AG09309 (cell line): ENCODE measurements around the gene NCK1.
A peak's percentile ranks its signal among the peaks of the same experiment; 100 is the strongest.

Experiments used
- DNase-seq: peaks from one replicate; pipeline ENCODE4 v3.0.0-alpha.2; 2010; ENCODE audit warnings: low read depth
- H3K4me3 ChIP-seq: 2 replicates; pipeline ENCODE4 v1.5.1; 2011; ENCODE audit warnings: mild to moderate bottlenecking, low read depth, low read length, moderate library complexity; ENCODE audit not compliant: control insufficient read depth
- CTCF ChIP-seq: IDR thresholded peaks from 2 replicates; pipeline ENCODE4 v1.5.1; 2011; ENCODE audit warnings: mild to moderate bottlenecking, low read depth, low read length, inconsistent platforms; ENCODE audit not compliant: insufficient read depth, control insufficient read depth; ENCODE audit errors: missing control alignments

The NCK1 gene

DNA sequence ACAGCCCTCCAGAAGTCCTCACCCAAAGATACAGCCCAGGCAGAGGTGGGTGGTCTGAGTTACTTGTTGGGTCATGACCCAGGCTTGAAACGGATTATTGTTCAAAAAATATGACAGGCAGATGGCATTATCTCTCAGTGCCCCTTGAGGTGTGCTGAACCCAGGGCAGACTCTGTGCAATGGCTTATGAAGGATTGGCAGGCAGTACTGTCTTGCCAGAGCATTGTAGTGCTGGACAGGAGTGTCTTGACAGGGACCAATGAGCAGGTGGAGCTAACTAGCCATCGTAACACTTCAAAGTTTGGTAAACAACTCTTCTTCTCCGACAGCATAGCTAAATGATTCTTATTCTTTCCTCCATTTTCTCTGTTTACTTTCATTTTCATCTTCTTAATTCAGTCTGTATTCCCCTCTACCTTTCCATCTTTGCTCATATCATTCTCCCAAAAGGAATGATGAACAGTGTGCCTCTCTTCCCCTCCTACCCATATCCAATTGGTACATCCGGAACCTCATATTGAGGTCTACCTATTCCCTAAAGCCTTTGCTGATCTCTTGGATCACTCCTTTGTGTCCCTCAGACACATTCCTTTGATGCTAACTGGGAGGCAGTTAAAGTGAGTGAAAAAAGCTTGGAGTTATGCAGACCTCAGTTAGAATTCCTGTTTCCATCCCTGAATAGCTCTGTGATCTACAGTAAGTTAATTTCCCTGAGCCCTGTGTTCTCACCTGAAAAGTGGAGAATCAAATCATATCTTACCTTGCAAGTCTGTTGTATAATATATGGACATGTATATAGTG lies 93.2 kb downstream of the NCK1 start:
- no peak for DNase-seq
- H3K4me3 ChIP-seq = no peak overlapping the region
- TF ChIP-seq CTCF = no peak

GRCh38 chr3:136955813-136956212 lies 93.8 kb downstream of the NCK1 start:
- no peak for TF ChIP-seq CTCF
- H3K4me3 ChIP-seq = no peak overlapping the region

GRCh38 chr3:136956971-136957370 lies 95.0 kb downstream of the NCK1 start:
- TF ChIP-seq CTCF = no peak
- no peak for DNase-seq
- no peak overlapping the region for H3K4me3 ChIP-seq

More at GRCh38 chr3:136955813-136956212, 93.8 kb downstream of the NCK1 start:
- no peak for DNase-seq

- DNase-seq = peak; percentile 74
- no peak for TF ChIP-seq CTCF
- H3K4me3 ChIP-seq = no peak within 1 kb of the TSS
Measured at GRCh38 chr3:136957751-136958288, 95.8 kb downstream of the NCK1 start, which contains the start of gene IL20RB. Gene IL20RB (plus strand): TSS chr3:136957983. CDS start chr3:136958114, 131 bp downstream.

DNA sequence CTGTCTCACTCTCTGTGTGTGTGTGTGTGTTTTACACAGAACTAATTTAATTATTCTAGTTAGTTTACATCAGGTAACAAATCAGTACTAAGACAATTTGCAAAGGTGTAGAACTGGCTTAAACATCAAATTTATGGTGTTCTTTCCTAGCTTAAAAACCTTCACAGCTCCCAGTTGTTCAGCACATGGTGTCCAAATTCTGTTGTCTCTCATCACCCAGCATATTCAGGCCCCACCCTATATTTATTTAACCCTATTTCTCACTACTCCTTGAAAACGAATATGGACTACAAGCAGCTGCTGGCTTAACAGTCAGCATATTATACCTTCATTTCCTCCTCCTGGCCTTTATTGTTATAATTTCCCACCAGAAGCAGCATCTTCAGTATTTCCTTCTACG lies 96.9 kb downstream of the NCK1 start:
- TF ChIP-seq CTCF = no peak
- H3K4me3 ChIP-seq = no peak overlapping the region
- DNase-seq = no peak

- no peak for DNase-seq
- no peak for TF ChIP-seq CTCF
- H3K4me3 ChIP-seq = no peak overlapping the region
Measured at GRCh38 chr3:136959599-136959998, 97.6 kb downstream of the NCK1 start.
